IPS-NIHi7 (cell line): Measurements from ENCODE around the gene ITGB7.

Experiments used
- DNase-seq: peaks from one replicate; pipeline ENCODE4 v3.0.0; 2012; ENCODE audit warnings: mixed read lengths; ENCODE audit errors: extremely low spot score

The ITGB7 gene

GRCh38 chr12:53207042-53207441 is at the start of gene ITGB7:
Gene ITGB7 (minus strand): TSS chr12:53207251. CDS start chr12:53200443, 6,808 bp downstream.
- no peak for DNase-seq

- no peak for DNase-seq
Measured at GRCh38 chr12:53255996-53256395, 48.9 kb upstream of the ITGB7 start.

- no peak for DNase-seq
Measured at GRCh38 chr12:53254816-53255545, 47.9 kb upstream of the ITGB7 start.

- DNase-seq, result no peak
Measured at GRCh38 chr12:53253298-53253697, 46.2 kb upstream of the ITGB7 start.

- DNase-seq, result peak; percentile 24
Measured at GRCh38 chr12:53252349-53252916, 45.4 kb upstream of the ITGB7 start.

GRCh38 chr12:53251477-53252348 is 44.7 kb upstream of the ITGB7 start:
- DNase-seq, result peak; percentile 95

GRCh38 chr12:53245286-53245685 is 38.2 kb upstream of the ITGB7 start:
- DNase-seq, result no peak

- DNase-seq, result no peak
Measured at GRCh38 chr12:53244337-53244736, 37.3 kb upstream of the ITGB7 start.

GRCh38 chr12:53241623-53242412 is 34.8 kb upstream of the ITGB7 start:
- DNase-seq, result peak; percentile 63

- DNase-seq, result no peak
Measured at GRCh38 chr12:53239643-53240258, 32.7 kb upstream of the ITGB7 start.

GRCh38 chr12:53236443-53237111 is 29.5 kb upstream of the ITGB7 start:
- no peak for DNase-seq

GRCh38 chr12:53235742-53236442 is 28.8 kb upstream of the ITGB7 start:
- DNase-seq, result peak; percentile 41

- no peak for DNase-seq
Measured at GRCh38 chr12:53235164-53235563, 28.1 kb upstream of the ITGB7 start.

GRCh38 chr12:53234271-53234914 is 27.3 kb upstream of the ITGB7 start:
- DNase-seq, result peak; percentile 79

GRCh38 chr12:53233671-53234121 is 26.6 kb upstream of the ITGB7 start:
- no peak for DNase-seq

GRCh38 chr12:53232646-53233461 is 25.8 kb upstream of the ITGB7 start:
- peak; percentile 63 for DNase-seq

GRCh38 chr12:53231921-53232645 is 25.0 kb upstream of the ITGB7 start, which contains the start of gene RARG:
Gene RARG (minus strand): TSS chr12:53232209. CDS start chr12:53227545, 4,664 bp downstream.
- DNase-seq, result no peak

- no peak for DNase-seq
Measured at GRCh38 chr12:53231671-53231920, 24.5 kb upstream of the ITGB7 start.
